HG03097 (cell line): ENCODE data around the gene PNMA8B.

Experiments
- ATAC-seq: cut with Tn5 transposase; IDR thresholded peaks from one replicate; pipeline ENCODE4 v1.9.1; 2021; ENCODE audit not compliant: unreplicated experiment, low FRiP score

Gene PNMA8B

GRCh38 chr19:46460981-46461380 lies 34.7 kb downstream of the PNMA8B start:
- no peak for ATAC-seq

GRCh38 chr19:46460055-46460454 lies 35.6 kb downstream of the PNMA8B start:
- ATAC-seq, result no peak

- no peak for ATAC-seq
Observed at GRCh38 chr19:46456930-46457329, 38.7 kb downstream of the PNMA8B start.

GRCh38 chr19:46454244-46454643 lies 41.4 kb downstream of the PNMA8B start:
- no peak for ATAC-seq

- ATAC-seq, result no peak
Observed at GRCh38 chr19:46453661-46454060, 42.0 kb downstream of the PNMA8B start.

- no peak for ATAC-seq
Observed at GRCh38 chr19:46452186-46452585, 43.5 kb downstream of the PNMA8B start.

GRCh38 chr19:46451352-46451751 lies 44.3 kb downstream of the PNMA8B start:
- ATAC-seq, result no peak

- no peak for ATAC-seq
Observed at GRCh38 chr19:46450737-46451136, 44.9 kb downstream of the PNMA8B start.

GRCh38 chr19:46449228-46449627 lies 46.4 kb downstream of the PNMA8B start:
- no peak for ATAC-seq

GRCh38 chr19:46448601-46449000 lies 47.1 kb downstream of the PNMA8B start:
- no peak for ATAC-seq

- ATAC-seq, result no peak
Observed at GRCh38 chr19:46447824-46448223, 47.8 kb downstream of the PNMA8B start.

GRCh38 chr19:46447006-46447405 lies 48.7 kb downstream of the PNMA8B start:
- no peak for ATAC-seq

- ATAC-seq, result no peak
Observed at GRCh38 chr19:46446021-46446420, 49.6 kb downstream of the PNMA8B start.

GRCh38 chr19:46442808-46443450 lies 52.7 kb downstream of the PNMA8B start:
- ATAC-seq, result no peak

- no peak for ATAC-seq
Observed at GRCh38 chr19:46441866-46442265, 53.8 kb downstream of the PNMA8B start.
